AG04450 (cell line): Measurements from ENCODE around the gene CUL9. TPM values are rescaled to one million over a fixed set of nuclear protein-coding genes. Genes with fewer than 3 reads are reported as not detected.

Source experiments
- CTCF ChIA-PET: fragments of 300-600, 350-600 bp; formaldehyde crosslinking; extraction: SDS; loops from one replicate; lab custom pipeline; 2022; ENCODE audit warnings: antibody characterized with exemption, inconsistent platforms; lab: Charles Lee
- POLR2A ChIA-PET: fragments of 350-600 bp; formaldehyde crosslinking; extraction: SDS; loops from one replicate; lab custom pipeline; 2021; ENCODE audit warnings: antibody characterized with exemption, inconsistent platforms; lab: Yijun Ruan, JAX
- DNase-seq: peaks from one replicate; pipeline ENCODE4 v3.0.0-alpha.2; 2011; ENCODE audit warnings: low read depth, low spot score
- H3K27ac ChIP-seq: one replicate; pipeline ENCODE4 v1.5.1; 2012; ENCODE audit warnings: low read depth, low read length, control low read depth
- H3K27me3 ChIP-seq: one replicate; pipeline ENCODE4 v1.6.0; 2012; ENCODE audit warnings: low read length; ENCODE audit not compliant: control insufficient read depth, insufficient read depth
- H3K4me3 ChIP-seq: 2 replicates; pipeline ENCODE4 v1.5.1; 2011; ENCODE audit warnings: mild to moderate bottlenecking, low read depth, low read length, control low read depth
- H3K9me3 ChIP-seq: 2 replicates; pipeline ENCODE4 v1.5.1; 2012; ENCODE audit warnings: low read length; ENCODE audit not compliant: control insufficient read depth, insufficient read depth
- polyA plus RNA-seq: library from polyadenylated mRNA; depleted of rRNA; stranded (reverse); fragments of >200 nt; gene quantifications from 2 replicates; pipeline ENCODE4 v1.2.3, GENCODE V29; 2011
- TF ChIP-seq, protein P1 (sequence below): IDR thresholded peaks from 2 replicates; pipeline ENCODE4 v1.5.1; 2011; ENCODE audit warnings: low read depth, low read length, control low read depth, inconsistent platforms

CUL9 gene
- polyA plus RNA-seq, 1 experiment = 11.8 TPM

DNA sequence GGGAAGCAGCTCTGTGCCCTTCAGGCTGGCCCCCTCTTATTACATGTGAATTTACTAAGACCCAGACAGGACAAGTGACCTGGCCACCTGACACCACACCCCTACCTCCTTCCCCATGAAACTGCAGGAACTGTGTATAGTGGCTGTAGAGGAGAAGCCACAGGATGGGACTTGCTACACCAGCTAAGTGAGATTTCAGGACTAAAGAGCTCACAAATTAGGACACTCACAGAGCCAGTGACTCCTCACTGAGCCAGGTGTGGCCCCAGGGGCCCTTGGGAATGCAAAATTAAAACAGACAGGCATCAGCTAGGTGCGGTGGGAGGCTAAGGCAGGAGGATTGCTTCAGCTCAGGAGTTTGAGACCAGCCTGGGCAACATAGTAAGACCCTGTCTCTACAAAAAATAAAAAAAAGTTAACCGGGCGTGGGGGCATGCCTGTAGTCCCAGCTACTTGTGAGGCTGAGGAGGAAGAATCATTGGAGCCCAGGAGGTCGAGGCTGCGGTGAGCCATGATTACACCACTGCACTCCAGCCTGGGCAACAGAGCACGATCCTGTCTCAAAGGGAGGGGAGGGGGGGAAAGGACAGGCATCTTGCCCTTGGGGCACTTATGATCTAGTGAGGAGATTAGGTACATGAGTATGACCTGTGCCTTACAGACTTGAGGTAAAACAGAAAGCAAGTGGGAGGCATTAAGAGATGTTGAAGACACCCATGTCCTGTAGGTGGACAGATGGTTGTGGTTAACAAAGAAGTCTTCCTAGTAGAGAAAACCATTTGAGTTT is 34.1 kb upstream of the CUL9 start:
- no peak overlapping the region for H3K27ac ChIP-seq
- no peaks in the 10 kb centered on the region for H3K9me3 ChIP-seq
- ChIA-PET CTCF (interaction anchor here (0.9 kb wide), 1 partner anchor 176 kb away, joined by 3 read pairs; no protein-coding TSS in a partner anchor), POLR2A (no interaction called here)
- TF ChIP-seq, protein P1, sequence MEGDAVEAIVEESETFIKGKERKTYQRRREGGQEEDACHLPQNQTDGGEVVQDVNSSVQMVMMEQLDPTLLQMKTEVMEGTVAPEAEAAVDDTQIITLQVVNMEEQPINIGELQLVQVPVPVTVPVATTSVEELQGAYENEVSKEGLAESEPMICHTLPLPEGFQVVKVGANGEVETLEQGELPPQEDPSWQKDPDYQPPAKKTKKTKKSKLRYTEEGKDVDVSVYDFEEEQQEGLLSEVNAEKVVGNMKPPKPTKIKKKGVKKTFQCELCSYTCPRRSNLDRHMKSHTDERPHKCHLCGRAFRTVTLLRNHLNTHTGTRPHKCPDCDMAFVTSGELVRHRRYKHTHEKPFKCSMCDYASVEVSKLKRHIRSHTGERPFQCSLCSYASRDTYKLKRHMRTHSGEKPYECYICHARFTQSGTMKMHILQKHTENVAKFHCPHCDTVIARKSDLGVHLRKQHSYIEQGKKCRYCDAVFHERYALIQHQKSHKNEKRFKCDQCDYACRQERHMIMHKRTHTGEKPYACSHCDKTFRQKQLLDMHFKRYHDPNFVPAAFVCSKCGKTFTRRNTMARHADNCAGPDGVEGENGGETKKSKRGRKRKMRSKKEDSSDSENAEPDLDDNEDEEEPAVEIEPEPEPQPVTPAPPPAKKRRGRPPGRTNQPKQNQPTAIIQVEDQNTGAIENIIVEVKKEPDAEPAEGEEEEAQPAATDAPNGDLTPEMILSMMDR = no peak
- H3K4me3 ChIP-seq = no peak overlapping the region
- no peaks in the 10 kb centered on the region for H3K27me3 ChIP-seq
- no peak for DNase-seq

DNA sequence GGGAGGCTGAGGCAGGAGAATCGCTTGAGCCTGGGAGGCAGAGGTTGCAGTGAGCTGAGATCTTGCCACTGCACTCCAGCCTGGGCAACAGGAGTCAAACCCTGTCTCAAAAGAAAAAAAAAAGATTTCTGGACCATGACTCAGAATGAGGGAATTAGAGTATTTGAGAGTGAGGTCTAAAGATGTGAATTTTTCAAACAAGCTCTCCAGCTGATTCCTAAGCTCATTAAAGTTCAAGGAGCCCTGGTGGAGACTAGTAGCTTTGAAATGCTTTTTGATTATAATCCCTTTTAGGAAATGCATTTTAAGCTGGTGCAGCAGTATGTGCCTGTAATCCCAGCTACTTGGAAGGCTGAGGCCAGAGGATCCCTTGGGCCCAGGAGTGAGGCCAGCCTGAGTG is 32.7 kb upstream of the CUL9 start:
- POLR2A ChIA-PET = interaction anchor here (0.7 to 1.1 kb wide), 4 partner anchors 9 to 95 kb away, joined by 3 to 5 read pairs (median 4); partner anchors contain the start of genes CUL7 and SRF
- CTCF ChIA-PET = interaction anchor here (0.7 to 1.1 kb wide), 3 partner anchors 78 to 248 kb away, joined by 3 to 13 read pairs (median 3); no protein-coding TSS in a partner anchor
- Histone ChIP-seq H3K27me3 (no peaks in the 10 kb centered on the region), H3K9me3 (no peaks in the 10 kb centered on the region), H3K4me3 (no peak overlapping the region), H3K27ac (peak overlapping the region; percentile 11)
- TF ChIP-seq, protein P1 = no peak
- DNase-seq = no peak

DNA sequence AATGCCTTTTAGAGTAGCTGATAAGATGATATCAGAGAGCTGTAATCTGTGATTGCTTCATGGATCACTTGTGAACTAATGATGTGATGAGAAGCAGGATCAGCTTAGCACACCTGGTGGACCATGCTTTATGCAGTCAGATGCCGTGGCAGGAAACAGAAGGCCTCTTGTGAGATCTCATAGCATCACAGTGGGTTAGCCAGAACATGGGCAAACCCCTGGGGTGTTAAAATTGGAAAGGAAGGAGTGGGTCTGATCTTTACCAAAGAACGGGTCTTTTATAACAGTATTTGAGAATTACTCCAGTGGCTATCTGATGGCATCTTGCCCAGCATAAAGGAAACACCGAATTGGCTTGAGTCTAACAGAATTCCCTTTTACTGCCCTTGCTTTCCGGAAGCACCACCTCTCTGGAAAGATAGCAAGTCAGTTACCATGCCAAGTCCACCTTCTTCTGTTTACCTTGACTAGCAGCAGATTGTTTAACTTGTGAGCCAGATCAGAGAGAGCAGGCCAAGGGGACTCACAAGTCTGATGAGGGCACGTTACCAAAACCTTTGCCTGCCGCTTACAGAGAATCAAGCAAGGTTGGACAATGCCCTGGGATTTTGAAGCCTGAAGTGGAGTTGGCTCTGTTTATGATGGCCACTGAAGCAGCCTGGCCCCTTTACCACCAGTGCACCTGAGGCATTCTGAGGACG is 31.8 kb upstream of the CUL9 start:
- Histone ChIP-seq H3K9me3 (no peaks in the 10 kb centered on the region), H3K27me3 (no peaks in the 10 kb centered on the region), H3K27ac (peak overlapping the region; percentile 11), H3K4me3 (no peak overlapping the region)
- CTCF ChIA-PET = interaction anchor here (0.7 to 1.1 kb wide), 3 partner anchors 79 to 249 kb away, joined by 3 to 13 read pairs (median 3); no protein-coding TSS in a partner anchor
- DNase-seq = no peak
- POLR2A ChIA-PET = interaction anchor here (0.6 kb wide), 1 partner anchor 76 kb away, joined by 3 read pairs; no protein-coding TSS in a partner anchor
- TF ChIP-seq, protein P1 = no peak

DNA sequence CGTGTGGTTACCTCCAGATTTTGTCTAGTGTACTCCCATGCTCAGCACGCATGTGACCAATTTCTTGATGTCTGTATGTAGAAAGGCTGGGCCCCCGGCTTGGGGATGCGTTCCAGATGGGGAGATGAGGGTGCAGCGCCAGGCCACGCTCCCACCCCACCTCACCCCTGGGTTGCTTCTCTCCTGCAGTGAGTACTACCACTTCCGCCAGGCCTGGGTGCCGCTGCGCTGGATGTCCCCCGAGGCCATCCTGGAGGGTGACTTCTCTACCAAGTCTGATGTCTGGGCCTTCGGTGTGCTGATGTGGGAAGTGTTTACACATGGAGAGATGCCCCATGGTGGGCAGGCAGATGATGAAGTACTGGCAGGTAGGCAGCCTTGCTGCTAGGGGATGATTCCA is 22.4 kb upstream of the CUL9 start:
- POLR2A ChIA-PET = no interaction called here
- no peak for DNase-seq
- no peak overlapping the region for H3K27ac ChIP-seq
- TF ChIP-seq, protein P1 = no peak
- no peaks in the 10 kb centered on the region for H3K9me3 ChIP-seq
- no peak overlapping the region for H3K4me3 ChIP-seq
- H3K27me3 ChIP-seq = no peaks in the 10 kb centered on the region
- CTCF ChIA-PET = interaction anchor here (1.9 kb wide), 1 partner anchor 16 kb away, joined by 6 read pairs; no protein-coding TSS in a partner anchor
